HG02943 (cell line): ENCODE data around the gene MYBPC3.
"Not testable (repeated sequence)": the region's sequence is repeated elsewhere in the genome, so short reads cannot be mapped to it uniquely, and the experiment has no call there.

ENCODE experiments used
- ATAC-seq: cut with Tn5 transposase; IDR thresholded peaks from one replicate; pipeline ENCODE4 v1.9.1; 2021; ENCODE audit warnings: mild to moderate bottlenecking, low read depth, moderate library complexity; ENCODE audit not compliant: unreplicated experiment

The MYBPC3 gene

GRCh38 chr11:47340980-47341775 lies 11.3 kb downstream of the MYBPC3 start:
- no peak for ATAC-seq

DNA sequence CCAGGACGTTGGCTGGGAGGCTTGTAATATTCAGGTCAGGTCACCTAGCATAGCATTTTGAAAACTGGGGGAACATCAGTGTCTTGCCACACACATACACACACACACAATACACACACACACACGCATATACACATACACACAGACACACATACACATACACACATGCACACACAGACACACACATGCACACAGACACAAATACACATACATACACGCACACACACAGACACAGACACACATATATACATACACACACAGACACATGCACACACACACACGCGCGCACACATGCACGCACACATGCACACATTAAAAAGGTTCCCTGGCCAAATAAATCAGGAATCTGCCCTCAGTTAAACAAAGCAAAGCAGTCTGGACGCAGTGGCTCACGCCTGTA lies 12.5 kb downstream of the MYBPC3 start:
- ATAC-seq, result no peak

DNA sequence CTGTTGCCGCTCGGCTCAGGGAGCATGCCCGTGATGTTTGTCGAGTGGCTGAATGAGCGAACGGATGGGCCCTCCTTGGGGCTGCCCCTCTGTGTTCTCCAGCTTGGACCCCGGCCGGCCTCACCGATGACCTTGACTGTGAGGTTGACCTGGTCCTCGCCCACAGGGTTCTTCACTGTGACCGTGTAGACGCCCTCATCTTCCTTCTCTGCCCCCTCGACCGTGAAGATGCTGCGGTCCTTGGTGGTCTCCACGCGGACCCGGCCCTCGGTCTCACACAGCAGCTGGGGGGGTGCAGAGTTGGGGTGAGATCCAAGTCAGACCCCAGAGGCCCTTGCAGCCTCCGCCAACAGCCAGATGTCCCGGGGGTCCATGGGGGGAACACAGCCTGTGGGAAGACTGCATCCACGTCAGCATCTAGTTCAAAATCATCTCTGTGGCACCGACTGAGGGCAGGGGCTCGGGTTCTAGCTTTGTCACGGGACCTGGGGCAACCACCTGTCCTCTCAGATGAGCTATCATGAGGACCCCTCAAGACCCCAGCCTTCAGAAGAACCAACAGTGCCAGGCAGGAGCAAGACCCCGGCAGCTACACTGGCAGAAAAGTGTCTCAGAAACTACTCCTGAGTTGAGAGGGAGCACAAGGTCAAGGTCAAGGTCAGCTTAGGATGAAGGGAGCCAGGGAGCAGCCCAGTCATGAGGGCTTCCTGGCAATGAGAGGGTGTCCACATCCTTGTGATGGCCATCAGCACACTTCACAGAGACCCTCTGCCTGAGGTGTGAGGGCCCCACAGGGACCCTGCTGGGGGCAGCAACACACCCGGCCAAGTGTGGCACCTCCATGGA lies 13.9 kb downstream of the MYBPC3 start:
- ATAC-seq, result no peak

- no peak for ATAC-seq
Measured at GRCh38 chr11:47337229-47337924, 15.1 kb downstream of the MYBPC3 start.

- no peak for ATAC-seq
Measured at GRCh38 chr11:47336595-47336994, 15.9 kb downstream of the MYBPC3 start.

DNA sequence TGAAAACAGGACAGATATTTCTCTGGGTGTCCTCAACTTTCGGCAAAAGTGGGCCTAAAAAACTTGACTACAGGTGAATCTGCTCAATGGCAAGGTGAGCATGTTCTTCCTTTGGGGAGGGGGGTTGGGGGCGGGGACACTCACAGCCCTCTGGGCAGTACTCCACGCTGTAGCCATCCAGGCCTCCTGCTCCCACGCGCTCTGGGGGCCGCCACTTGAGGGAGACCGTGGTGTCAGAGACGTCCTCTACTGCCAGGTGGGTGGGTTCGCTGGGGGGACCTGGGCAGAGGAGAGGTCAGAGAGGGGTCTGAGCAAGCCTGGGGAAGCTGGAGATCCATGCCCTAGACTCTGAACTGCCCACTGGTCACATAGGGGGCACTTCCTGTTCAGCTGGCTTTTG lies 16.8 kb downstream of the MYBPC3 start:
- no peak for ATAC-seq

GRCh38 chr11:47334699-47335411 lies 17.6 kb downstream of the MYBPC3 start:
- ATAC-seq, result not testable (repeated sequence)

DNA sequence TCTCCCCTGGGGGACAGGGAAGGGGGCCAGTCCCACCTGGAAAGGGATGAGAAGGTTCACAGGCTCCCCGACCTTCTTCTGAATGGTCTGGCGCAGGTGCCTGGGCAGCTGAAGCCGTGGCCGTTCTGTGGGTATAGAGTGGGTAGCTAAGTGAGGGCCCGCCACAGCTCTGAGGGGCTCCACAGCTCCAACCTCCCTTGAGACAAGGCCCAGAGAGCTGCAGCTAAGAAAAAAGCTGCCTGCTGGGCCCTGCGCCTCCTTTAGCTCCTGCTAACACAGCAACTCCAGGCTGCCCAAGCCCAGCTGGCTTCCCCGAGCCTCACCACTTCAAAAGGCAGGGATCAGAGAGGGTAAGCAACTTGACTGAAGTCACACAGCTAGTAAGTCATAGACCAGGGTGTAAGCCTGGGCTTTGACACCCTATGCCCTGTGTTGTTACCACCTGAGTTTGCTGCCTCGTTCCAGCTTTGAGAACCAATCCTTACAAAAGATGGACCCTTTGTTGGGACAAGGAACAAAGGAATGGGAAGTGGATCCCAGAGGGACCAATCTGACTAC lies 18.5 kb downstream of the MYBPC3 start:
- ATAC-seq, result no peak

- ATAC-seq, result no peak
Measured at GRCh38 chr11:47333526-47333845, 19.0 kb downstream of the MYBPC3 start.

- no peak for ATAC-seq
Measured at GRCh38 chr11:47332791-47333525, 19.5 kb downstream of the MYBPC3 start.

GRCh38 chr11:47332303-47332711 lies 20.2 kb downstream of the MYBPC3 start:
- ATAC-seq, result no peak

DNA sequence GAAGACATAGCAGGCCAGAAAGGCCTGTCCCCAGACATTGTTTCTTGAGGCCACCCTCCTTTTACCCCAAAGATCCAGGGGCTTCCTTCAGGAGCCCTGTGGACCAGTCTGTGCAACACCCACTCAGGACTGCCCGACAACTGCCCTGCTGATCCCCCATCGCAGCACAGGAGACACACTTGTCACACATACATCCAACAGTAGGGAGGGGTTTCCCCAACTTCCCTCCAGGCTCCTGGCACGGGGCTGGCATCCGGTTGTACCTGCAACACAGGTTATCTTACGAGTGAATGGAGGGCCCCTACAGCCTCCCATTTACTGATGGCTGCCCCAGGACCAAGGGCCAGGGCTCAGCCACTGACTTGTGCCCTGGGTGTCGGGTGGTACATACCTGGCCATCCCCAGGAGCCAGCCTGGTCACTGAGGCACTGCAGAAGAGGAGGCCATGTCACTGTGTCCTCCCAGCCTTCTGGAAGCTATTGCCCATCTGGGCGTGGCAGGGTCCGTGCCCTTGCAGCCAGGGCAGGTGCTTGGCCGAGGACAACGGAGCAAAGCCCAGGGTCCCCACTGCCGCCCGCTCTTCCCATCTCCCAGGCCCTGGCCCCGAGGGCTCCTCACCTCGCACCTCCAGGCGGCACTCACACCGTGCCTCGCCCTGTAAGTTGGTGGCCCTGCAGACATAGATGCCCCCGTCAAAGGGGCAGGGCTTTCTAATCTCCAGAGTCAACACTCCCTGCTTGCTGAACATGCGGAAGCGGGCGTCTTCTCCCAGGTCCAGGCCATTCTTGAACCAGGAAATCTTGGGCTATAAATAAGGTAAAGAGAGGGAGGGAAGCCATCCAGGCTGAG lies 20.8 kb downstream of the MYBPC3 start:
- no peak for ATAC-seq

DNA sequence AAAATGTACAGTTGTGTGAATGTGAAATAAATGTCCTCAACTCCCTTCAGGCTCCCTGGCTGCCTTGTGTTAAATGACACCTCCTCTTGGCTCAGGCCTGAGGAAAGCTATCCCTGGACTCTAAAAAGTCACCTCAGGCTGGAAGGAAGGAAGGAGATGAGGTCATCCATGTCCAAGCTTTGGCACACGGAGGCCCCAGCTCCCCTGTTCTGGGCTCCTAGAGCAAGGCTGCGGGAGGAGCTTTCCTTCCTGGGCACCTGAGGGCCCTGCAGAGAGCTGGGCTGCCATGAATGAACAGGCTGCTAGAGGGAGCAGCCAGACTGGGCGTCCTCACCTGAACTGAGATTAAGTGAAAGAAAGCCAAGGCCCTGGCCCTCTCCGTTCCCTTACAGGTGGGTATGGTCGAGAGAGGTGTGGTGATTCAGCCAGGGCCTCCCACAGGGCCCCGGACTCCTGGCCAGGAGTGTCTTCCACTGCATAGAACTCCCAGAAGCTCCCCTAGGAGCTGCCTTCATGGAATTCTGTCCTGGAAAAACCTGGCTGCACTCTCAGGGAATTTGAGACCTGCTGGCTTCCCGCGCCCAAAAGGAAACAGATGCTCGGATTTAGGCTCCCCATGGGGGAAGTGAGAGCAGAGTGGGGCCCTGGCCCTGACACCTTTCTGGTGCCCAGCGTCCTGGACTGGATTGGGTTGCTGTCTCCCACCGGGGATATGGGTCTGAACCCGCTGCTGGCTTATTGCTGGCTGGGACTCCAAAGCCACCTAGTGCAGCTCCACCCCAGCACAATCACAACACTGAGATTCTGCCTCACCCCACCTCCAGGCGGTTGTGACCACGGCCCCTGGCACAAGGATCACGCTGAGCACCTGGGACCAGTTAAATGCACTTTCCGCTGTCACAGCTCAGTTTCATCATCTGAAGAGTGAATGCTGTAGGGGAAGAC lies 22.2 kb downstream of the MYBPC3 start:
- no peak for ATAC-seq

DNA sequence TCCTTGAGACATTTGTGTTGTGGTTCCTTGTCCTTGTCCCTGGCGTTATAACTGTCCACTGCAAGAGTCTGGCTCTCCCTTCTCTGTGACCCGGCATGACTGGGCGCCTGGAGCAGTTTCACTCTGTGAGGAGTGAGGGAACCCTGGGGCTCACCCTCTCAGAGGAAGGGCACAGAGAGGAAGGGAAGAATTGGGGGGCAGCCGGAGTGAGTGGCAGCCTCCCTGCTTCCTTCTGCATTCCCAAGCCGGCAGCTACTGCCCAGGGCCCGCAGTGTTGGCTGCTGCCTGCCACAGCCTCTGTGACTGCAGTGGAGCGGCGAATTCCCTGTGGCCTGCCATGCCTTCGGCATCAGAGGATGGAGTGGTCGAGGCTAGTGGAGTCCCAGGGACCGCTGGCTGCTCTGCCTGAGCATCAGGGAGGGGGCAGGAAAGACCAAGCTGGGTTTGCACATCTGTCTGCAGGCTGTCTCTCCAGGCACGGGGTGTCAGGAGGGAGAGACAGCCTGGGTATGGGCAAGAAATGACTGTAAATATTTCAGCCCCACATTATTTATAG lies 23.0 kb downstream of the MYBPC3 start:
- no peak for ATAC-seq

DNA sequence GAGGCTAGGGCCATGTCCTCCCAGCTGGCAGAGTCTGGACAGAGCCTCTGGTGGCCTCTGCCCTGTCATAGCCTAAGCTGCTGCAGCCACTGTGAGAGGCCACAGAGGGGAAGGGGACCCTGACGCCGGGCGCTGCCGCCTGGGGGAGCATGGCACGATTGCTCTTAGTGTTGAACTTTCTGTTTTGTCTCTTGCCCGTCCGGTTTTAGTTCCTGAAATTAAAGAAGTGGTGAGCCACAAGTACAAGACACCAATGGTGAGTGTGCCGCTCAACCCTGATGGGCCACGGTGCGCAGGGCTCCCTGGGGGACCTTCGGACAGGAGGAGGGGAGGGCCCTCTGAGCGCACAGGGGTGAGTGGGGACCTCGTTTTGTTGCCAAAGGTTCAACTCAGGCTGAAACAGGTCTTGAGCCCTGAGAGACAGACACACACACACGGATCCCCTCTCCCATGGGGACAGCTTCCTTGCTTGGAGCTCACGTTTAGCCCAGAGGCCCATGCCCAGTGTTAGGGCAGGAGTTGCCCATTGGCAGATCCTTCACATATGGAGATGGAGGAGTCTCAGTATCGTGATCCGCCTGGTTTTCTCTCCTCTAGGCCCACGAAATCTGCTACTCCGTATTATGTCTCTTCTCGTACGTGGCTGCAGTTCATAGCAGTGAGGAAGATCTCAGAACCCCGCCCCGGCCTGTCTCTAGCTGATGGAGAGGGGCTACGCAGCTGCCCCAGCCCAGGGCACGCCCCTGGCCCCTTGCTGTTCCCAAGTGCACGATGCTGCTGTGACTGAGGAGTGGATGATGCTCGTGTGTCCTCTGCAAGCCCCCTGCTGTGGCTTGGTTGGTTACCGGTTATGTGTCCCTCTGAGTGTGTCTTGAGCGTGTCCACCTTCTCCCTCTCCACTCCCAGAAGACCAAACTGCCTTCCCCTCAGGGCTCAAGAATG lies 23.8 kb downstream of the MYBPC3 start:
- ATAC-seq, result peak; percentile 54

DNA sequence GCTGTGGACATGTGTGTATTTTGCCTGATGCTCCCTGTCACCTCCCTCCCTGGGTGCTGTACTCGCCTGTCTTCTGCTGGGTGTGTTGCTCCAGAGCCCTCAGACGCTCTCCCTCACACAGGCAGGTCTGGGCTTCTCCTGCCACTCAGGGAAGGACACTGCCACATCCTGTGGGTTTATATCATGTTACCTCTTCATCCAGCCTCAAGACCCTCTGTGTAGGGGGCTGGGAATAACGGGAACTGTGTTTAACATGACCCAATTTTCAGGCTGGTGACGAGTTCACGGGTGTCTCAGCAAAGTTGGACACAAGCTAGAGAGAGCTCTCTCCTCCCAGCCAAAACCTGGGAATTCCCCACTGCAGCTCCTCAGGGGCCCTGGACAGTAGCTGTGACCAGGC lies 24.6 kb downstream of the MYBPC3 start:
- no peak for ATAC-seq
